GM12801 (cell line): ENCODE measurements around the gene ASCL3.

ENCODE experiments used
- TF ChIP-seq, protein P1 (sequence below): IDR thresholded peaks from one replicate; pipeline ENCODE4 v1.5.1; 2011; ENCODE audit warnings: control low read depth; ENCODE audit not compliant: insufficient read length; ENCODE audit errors: extremely low read depth

The ASCL3 gene, protein sequence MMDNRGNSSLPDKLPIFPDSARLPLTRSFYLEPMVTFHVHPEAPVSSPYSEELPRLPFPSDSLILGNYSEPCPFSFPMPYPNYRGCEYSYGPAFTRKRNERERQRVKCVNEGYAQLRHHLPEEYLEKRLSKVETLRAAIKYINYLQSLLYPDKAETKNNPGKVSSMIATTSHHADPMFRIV

DNA sequence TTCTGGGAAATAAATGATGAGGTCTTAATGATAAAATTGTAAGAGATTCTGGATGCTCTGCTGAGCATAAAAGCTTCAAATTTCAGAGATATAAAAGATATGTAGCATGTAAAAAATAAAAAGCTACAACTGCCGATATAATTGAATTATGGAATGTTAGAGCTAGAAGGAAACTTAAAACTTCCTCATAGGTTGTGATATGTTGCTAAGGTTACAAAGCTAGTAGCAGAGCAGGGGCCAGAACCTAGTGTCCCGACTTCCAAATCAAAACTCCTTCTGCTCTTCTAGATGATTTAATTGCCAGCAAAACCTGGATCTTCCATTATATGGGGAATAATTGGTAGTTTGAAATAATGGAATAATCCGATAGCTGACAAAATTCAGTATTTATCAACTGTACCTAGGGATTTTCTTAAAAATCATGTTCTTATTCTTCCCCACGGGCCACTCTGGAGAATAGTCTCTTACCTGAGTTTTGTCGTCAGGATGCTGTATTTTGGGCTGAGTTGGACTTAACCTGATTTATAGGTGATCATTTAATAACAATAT, at the start of gene ASCL3:
Gene ASCL3 (minus strand): TSS at position 499 of the 549 bp plus-strand sequence. CDS start 4,855 bp downstream, outside the sequence.
- TF ChIP-seq, protein P1, sequence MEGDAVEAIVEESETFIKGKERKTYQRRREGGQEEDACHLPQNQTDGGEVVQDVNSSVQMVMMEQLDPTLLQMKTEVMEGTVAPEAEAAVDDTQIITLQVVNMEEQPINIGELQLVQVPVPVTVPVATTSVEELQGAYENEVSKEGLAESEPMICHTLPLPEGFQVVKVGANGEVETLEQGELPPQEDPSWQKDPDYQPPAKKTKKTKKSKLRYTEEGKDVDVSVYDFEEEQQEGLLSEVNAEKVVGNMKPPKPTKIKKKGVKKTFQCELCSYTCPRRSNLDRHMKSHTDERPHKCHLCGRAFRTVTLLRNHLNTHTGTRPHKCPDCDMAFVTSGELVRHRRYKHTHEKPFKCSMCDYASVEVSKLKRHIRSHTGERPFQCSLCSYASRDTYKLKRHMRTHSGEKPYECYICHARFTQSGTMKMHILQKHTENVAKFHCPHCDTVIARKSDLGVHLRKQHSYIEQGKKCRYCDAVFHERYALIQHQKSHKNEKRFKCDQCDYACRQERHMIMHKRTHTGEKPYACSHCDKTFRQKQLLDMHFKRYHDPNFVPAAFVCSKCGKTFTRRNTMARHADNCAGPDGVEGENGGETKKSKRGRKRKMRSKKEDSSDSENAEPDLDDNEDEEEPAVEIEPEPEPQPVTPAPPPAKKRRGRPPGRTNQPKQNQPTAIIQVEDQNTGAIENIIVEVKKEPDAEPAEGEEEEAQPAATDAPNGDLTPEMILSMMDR: no peak

DNA sequence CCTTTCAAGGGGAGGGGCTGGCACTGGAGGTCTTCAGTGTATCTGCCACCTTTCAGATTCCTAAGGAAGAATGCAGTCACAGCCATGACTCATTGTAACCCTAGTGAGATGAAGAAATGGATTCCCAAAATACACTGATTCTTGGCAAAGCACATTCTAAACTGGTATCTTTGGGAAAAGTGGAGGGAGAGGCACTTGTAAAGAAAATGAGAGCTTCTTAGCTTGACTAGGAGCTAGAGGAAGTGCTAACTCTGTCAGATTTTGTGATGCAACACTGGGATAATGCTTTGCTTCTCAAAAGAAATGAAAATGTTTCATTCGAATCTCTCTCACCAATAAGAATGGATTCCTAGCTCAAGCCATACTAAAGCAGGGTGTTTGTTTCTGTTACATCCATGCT, 46.6 kb upstream of the ASCL3 start:
- TF ChIP-seq, protein P1: no peak

DNA sequence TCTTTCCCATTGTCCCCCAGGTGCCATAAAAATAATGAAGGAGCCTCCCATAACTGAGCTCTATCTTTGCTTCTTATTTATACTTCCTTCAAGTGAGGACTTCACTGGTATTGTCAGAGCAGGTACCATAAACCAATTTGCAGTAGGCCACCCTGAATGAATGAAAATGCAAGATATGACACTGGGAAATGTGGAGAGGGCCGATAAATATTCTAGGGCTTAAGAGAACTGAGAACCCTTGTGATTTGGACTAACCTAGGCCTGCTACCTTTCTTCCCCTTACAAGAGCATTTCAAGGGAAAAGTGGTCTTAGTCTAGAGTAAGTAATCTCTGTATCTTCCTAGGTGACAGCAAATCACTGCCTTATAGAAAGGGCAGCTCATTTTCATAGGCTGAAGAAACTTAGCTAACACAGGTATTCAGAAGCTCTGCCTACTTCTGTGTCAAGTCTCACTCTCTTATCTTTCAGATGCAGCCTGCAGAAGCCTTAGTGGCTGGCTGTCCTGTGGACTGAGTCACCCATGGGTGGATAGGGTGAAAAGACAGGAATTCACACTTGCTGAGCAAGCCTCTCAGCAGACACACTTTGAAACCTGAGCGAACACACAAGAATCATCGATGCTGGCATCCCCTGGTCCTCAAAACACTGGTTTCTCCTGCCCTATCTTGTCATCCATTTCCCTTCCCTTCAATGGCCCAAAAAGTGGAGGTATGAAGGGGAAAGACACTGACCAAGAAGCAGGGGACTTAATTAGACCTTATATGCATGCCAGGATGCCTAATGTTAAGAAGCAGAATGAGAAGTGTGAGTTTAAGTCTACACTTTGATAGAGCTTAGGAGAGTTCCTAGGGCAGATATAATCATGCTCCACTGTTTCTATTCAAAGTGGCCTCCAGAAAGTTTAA, 45.8 kb upstream of the ASCL3 start:
- TF ChIP-seq, protein P1: no peak

DNA sequence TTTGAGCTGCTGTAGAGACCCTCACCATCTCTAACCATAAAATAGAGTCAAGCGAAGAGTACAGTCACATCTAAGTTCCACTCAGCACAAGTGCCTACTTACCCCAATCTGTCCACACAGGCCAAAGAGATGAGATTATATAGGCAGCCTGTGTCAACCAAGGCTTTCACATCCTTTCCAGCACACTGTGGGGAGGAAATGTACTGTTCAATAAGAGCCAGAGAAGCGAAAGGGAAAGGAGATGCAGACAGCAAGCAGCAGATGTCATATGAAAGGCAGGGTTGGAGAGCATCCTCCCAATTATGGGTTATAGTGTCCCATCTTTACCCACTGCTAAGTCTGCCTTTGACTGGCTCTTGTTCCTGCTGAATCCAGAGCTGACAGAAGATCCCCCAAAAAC, 44.6 kb upstream of the ASCL3 start:
- TF ChIP-seq, protein P1: no peak

DNA sequence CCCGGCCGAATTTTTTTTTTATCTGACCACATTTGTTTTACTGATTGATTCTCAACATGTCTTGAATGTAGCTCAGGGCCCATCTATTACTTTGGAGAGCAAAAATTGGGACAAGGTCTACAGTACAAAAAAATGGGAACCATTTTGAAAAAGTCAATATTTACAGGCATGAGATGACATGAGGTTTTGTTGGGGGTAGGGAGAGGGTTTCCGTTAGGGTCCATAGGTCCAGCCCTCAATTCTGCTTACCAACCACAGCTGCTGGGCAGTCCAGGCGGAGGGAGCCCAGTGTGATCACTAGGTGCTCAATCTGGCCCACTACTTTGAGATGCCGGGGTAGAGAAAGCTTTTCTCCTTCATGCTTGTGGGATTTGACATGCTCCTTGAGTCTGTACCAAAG, 42.6 kb upstream of the ASCL3 start:
- TF ChIP-seq, protein P1: no peak

DNA sequence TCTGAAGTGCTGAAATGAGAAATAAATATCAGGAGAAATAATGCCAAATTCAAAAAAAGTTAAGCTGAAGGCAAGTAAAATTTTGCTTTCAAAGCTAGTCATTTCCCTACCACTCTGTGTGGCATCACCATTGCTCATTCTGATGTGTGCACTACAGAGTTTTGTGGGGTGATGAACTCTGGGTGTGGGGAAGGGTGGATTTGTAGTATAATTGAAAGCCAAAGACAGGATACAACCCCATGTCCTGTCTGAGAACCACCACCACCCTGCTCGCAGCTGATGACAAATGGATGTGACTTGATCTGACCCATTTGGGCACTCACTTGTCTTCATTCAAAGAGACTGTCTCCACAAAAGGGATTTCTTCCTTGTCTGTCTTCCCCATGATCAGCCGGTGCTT, 40.7 kb upstream of the ASCL3 start:
- TF ChIP-seq, protein P1: no peak

DNA sequence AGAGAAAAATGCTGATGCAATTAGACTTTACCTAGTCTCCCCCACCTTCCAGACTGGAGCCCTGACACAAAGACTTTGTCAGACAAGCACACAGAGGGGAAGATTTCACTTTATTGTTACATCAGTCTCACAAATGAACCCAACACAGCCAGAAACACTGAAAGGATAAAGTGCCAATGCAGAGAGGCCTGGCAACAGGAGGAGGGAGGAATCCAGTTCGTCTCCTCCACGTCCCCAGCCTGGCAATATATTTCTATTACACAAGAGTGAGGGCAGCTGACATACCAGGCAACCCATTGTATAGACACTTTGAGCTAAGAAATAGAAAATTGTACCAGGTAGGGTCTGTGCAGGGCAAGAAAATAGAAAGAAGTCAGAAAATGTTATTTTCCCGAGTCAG, 37.7 kb upstream of the ASCL3 start:
- TF ChIP-seq, protein P1: no peak
